ENCODE results near the gene MS4A13. TPM values are rescaled to one million over a fixed set of nuclear protein-coding genes. Genes with fewer than 3 reads are reported as not detected.

The MS4A13 gene, protein sequence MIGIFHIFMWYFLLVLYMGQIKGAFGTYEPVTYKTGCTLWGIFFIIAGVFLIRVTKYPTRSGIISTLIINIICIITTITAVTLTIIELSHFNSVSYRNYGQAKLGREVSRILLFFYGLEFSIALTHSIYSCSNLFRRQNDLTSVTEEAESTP
- total RNA-seq, result not detected
- not detected for polyA plus RNA-seq (ENCODE audit: insufficient read length in 2 of 2)
- long read RNA-seq, donor 1, result 0 reads
- long read RNA-seq, donor 2, result 0 reads
- long read RNA-seq, donor 3, result 0 reads
- long read RNA-seq, donor 4, result 0 reads

DNA sequence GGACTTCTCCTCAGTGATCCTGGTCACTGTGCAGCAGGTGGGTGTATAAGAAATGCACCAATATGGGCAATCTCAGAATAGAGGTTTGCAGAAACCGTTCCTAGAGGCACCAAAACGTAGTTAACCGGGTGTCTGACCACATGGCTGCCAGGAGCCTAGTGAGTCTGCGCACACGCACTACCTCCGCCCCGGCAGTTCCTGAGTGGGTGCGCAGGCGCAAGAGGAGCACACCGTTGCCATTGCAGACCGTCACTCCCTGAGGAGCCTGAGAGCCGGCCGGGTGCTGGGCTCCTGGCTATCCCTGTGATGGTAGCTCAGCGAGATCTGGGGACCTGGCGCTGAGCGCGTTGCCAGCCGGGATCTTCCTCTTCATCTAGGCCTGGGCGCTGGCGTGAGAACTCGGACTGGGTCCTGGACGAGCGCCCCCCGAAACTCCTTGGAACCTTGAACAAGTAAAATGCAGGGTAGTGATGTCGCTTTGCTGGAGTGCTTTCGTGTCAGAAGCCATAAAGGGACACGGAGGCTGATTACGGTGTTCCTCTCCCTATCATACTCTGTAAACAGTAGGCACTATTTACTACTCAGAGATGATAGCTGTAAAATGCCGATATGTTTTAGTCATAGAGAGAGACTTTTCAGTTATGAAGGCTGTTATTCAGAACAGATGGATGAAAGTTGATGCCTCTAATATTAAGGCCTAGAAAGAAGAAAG, at the start of gene MS4A13:
TSS of gene MS4A13 (plus strand) at position 249 of the 712 bp plus-strand sequence. CDS start 2,692 bp downstream, outside the sequence.
- Histone ChIP-seq H3K4me3 (ENCODE audit: low read depth, low read length) (no peak within 1 kb of the TSS), H3K27me3 (ENCODE audit: control insufficient read depth, insufficient read depth, low read length) (no peaks in the 10 kb centered on the region), H3K27ac (ENCODE audit: low read depth, low read length) (no peak within 1 kb of the TSS), H3K4me1 (ENCODE audit: control insufficient read depth, insufficient read depth, low read length) (no peaks in the 10 kb centered on the region), H3K36me3 (ENCODE audit: control insufficient read depth, insufficient read depth, low read length) (no peaks in the 10 kb centered on the region), H3K9me3 (ENCODE audit: control insufficient read depth, insufficient read depth, low read length) (no peaks in the 10 kb centered on the region)
- no peak for DNase-seq (ENCODE audit: low read depth in 4 of 6, low spot score in 6 of 6)
- 97% methylated on average over 21 of the region's 29 CpGs for WGBS (ENCODE audit: insufficient coverage)

DNA sequence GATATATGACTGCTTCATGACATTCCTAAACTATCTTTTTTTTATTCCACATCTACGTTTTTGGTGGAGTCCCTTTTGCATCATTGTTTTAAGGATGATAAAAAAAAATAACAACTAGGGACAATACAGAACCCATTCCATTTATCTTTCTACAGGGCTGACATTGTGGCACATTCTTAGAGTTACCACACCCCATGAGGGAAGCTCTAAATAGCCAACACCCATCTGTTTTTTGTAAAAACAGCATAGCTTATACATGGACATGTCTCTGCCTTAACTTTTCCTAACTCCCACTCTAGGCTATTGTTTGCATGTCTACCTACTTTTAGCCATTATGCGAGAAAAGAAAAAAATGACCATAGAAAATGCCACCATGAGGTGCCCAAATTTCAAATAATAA, 46.4 kb upstream of the MS4A13 start:
- no peaks in the 10 kb centered on the region for H3K4me1 ChIP-seq (ENCODE audit: control insufficient read depth, insufficient read depth, low read length)
- no peak overlapping the region for H3K4me3 ChIP-seq (ENCODE audit: low read depth, low read length)
- no peaks in the 10 kb centered on the region for H3K36me3 ChIP-seq (ENCODE audit: control insufficient read depth, insufficient read depth, low read length)
- DNase-seq (ENCODE audit: low read depth in 4 of 6, low spot score in 6 of 6), result no peak
- H3K27me3 ChIP-seq (ENCODE audit: control insufficient read depth, insufficient read depth, low read length), result no peaks in the 10 kb centered on the region
- H3K27ac ChIP-seq (ENCODE audit: low read depth, low read length), result no peak overlapping the region
- no peaks in the 10 kb centered on the region for H3K9me3 ChIP-seq (ENCODE audit: control insufficient read depth, insufficient read depth, low read length)
- no CpG with 5 or more reads among the region's 2 CpGs for WGBS (ENCODE audit: insufficient coverage)

- H3K36me3 ChIP-seq (ENCODE audit: control insufficient read depth, insufficient read depth, low read length), result no peaks in the 10 kb centered on the region
- no CpG with 5 or more reads among the region's 2 CpGs for WGBS (ENCODE audit: insufficient coverage)
- DNase-seq (ENCODE audit: low read depth in 4 of 6, low spot score in 6 of 6), result no peak
- no peak overlapping the region for H3K4me3 ChIP-seq (ENCODE audit: low read depth, low read length)
- H3K27ac ChIP-seq (ENCODE audit: low read depth, low read length), result no peak overlapping the region
- no peaks in the 10 kb centered on the region for H3K27me3 ChIP-seq (ENCODE audit: control insufficient read depth, insufficient read depth, low read length)
- H3K9me3 ChIP-seq (ENCODE audit: control insufficient read depth, insufficient read depth, low read length), result no peaks in the 10 kb centered on the region
- no peaks in the 10 kb centered on the region for H3K4me1 ChIP-seq (ENCODE audit: control insufficient read depth, insufficient read depth, low read length)
Observed at GRCh38 chr11:60469723-60470122, 45.5 kb upstream of the MS4A13 start.

- DNase-seq (ENCODE audit: low read depth in 4 of 6, low spot score in 6 of 6), result no peak
- Histone ChIP-seq H3K36me3 (ENCODE audit: control insufficient read depth, insufficient read depth, low read length) (no peaks in the 10 kb centered on the region), H3K4me3 (ENCODE audit: low read depth, low read length) (no peak overlapping the region), H3K27ac (ENCODE audit: low read depth, low read length) (no peak overlapping the region), H3K4me1 (ENCODE audit: control insufficient read depth, insufficient read depth, low read length) (no peaks in the 10 kb centered on the region), H3K9me3 (ENCODE audit: control insufficient read depth, insufficient read depth, low read length) (no peaks in the 10 kb centered on the region), H3K27me3 (ENCODE audit: control insufficient read depth, insufficient read depth, low read length) (no peaks in the 10 kb centered on the region)
- WGBS (ENCODE audit: insufficient coverage), result no CpG with 5 or more reads among the region's 6 CpGs
Observed at GRCh38 chr11:60477035-60477445, 38.2 kb upstream of the MS4A13 start.

DNA sequence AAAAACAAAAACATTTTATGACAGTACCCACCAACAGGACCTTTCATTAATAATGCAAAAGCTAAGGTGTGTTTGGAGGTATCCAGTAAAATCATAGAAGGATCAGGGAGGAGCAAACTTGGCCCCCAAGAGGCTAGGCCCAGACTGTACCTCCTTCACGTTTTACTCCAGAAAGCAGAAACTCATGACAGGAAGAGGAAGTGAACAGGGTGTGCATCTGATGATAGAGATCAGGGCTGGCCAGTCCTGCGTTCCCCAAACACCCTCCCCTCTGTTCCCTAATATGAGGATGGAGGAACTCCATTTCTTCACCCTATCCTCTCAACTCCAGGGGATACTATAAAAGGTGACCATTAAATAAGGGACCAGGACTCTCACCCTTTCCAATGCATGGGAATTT, 32.8 kb upstream of the MS4A13 start:
- DNase-seq (ENCODE audit: low read depth in 4 of 6, low spot score in 6 of 6), result no peak
- Histone ChIP-seq H3K36me3 (ENCODE audit: control insufficient read depth, insufficient read depth, low read length) (no peaks in the 10 kb centered on the region), H3K27ac (ENCODE audit: low read depth, low read length) (no peak overlapping the region), H3K4me3 (ENCODE audit: low read depth, low read length) (no peak overlapping the region), H3K9me3 (ENCODE audit: control insufficient read depth, insufficient read depth, low read length) (no peaks in the 10 kb centered on the region), H3K4me1 (ENCODE audit: control insufficient read depth, insufficient read depth, low read length) (no peaks in the 10 kb centered on the region), H3K27me3 (ENCODE audit: control insufficient read depth, insufficient read depth, low read length) (no peaks in the 10 kb centered on the region)
- no CpG with 5 or more reads among the region's 2 CpGs for WGBS (ENCODE audit: insufficient coverage)

- no peaks in the 10 kb centered on the region for H3K9me3 ChIP-seq (ENCODE audit: control insufficient read depth, insufficient read depth, low read length)
- no peaks in the 10 kb centered on the region for H3K4me1 ChIP-seq (ENCODE audit: control insufficient read depth, insufficient read depth, low read length)
- no peaks in the 10 kb centered on the region for H3K27me3 ChIP-seq (ENCODE audit: control insufficient read depth, insufficient read depth, low read length)
- no peaks in the 10 kb centered on the region for H3K36me3 ChIP-seq (ENCODE audit: control insufficient read depth, insufficient read depth, low read length)
- H3K27ac ChIP-seq (ENCODE audit: low read depth, low read length), result no peak overlapping the region
- 90% methylated on average over 3 of the region's 5 CpGs for WGBS (ENCODE audit: insufficient coverage)
- H3K4me3 ChIP-seq (ENCODE audit: low read depth, low read length), result no peak overlapping the region
- no peak for DNase-seq (ENCODE audit: low read depth in 4 of 6, low spot score in 6 of 6)
Observed at GRCh38 chr11:60485987-60486386, 29.2 kb upstream of the MS4A13 start.

GRCh38 chr11:60492488-60493009, 22.6 kb upstream of the MS4A13 start, which contains the start of gene MS4A12:
Gene MS4A12, plus strand, starts transcription at chr11:60492778. Its CDS starts 4,541 bp downstream, at chr11:60497319.
- 100% methylated on average over 1 of the region's 4 CpGs for WGBS (ENCODE audit: insufficient coverage)
- DNase-seq (ENCODE audit: low read depth in 4 of 6, low spot score in 6 of 6), result no peak
- H3K36me3 ChIP-seq (ENCODE audit: control insufficient read depth, insufficient read depth, low read length), result no peaks in the 10 kb centered on the region
- no peaks in the 10 kb centered on the region for H3K9me3 ChIP-seq (ENCODE audit: control insufficient read depth, insufficient read depth, low read length)
- no peak within 1 kb of the TSS for H3K4me3 ChIP-seq (ENCODE audit: low read depth, low read length)
- H3K27me3 ChIP-seq (ENCODE audit: control insufficient read depth, insufficient read depth, low read length), result no peaks in the 10 kb centered on the region
- H3K4me1 ChIP-seq (ENCODE audit: control insufficient read depth, insufficient read depth, low read length), result no peaks in the 10 kb centered on the region
- no peak within 1 kb of the TSS for H3K27ac ChIP-seq (ENCODE audit: low read depth, low read length)

- no peaks in the 10 kb centered on the region for H3K4me1 ChIP-seq (ENCODE audit: control insufficient read depth, insufficient read depth, low read length)
- no peaks in the 10 kb centered on the region for H3K27me3 ChIP-seq (ENCODE audit: control insufficient read depth, insufficient read depth, low read length)
- WGBS (ENCODE audit: insufficient coverage), result no CpG with 5 or more reads among the region's 2 CpGs
- no peak overlapping the region for H3K27ac ChIP-seq (ENCODE audit: low read depth, low read length)
- H3K36me3 ChIP-seq (ENCODE audit: control insufficient read depth, insufficient read depth, low read length), result no peaks in the 10 kb centered on the region
- no peak overlapping the region for H3K4me3 ChIP-seq (ENCODE audit: low read depth, low read length)
- no peak for DNase-seq (ENCODE audit: low read depth in 4 of 6, low spot score in 6 of 6)
- H3K9me3 ChIP-seq (ENCODE audit: control insufficient read depth, insufficient read depth, low read length), result no peaks in the 10 kb centered on the region
Observed at GRCh38 chr11:60493454-60493853, 21.7 kb upstream of the MS4A13 start.

DNA sequence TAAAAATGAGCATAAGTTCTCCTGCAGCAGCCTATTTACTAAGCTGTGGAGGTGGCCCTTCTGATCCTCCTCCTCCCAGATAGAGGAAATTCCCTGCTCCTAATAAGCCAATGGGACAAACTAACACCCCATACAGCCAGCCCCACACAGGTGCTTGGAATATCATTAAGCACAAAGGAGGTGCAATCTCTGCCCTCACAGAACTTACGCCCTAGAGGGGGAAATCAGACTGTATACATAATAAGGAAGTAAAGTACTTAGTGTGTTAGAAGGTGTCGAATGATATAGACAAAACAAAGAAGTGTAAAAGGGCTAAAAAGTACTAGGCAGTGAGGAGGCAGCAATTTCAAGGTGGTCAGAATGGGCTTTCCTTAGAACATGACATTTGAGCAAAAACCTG, 16.8 kb upstream of the MS4A13 start:
- no peak for DNase-seq (ENCODE audit: low read depth in 4 of 6, low spot score in 6 of 6)
- no peak overlapping the region for H3K4me3 ChIP-seq (ENCODE audit: low read depth, low read length)
- no peaks in the 10 kb centered on the region for H3K4me1 ChIP-seq (ENCODE audit: control insufficient read depth, insufficient read depth, low read length)
- no peak overlapping the region for H3K27ac ChIP-seq (ENCODE audit: low read depth, low read length)
- WGBS (ENCODE audit: insufficient coverage), result 83% methylated on average over 2 of the region's 2 CpGs
- no peaks in the 10 kb centered on the region for H3K27me3 ChIP-seq (ENCODE audit: control insufficient read depth, insufficient read depth, low read length)
- H3K9me3 ChIP-seq (ENCODE audit: control insufficient read depth, insufficient read depth, low read length), result no peaks in the 10 kb centered on the region
- H3K36me3 ChIP-seq (ENCODE audit: control insufficient read depth, insufficient read depth, low read length), result no peaks in the 10 kb centered on the region

- WGBS (ENCODE audit: insufficient coverage), result 85% methylated on average over 4 of the region's 4 CpGs
- no peaks in the 10 kb centered on the region for H3K27me3 ChIP-seq (ENCODE audit: control insufficient read depth, insufficient read depth, low read length)
- H3K4me3 ChIP-seq (ENCODE audit: low read depth, low read length), result no peak overlapping the region
- H3K27ac ChIP-seq (ENCODE audit: low read depth, low read length), result no peak overlapping the region
- H3K9me3 ChIP-seq (ENCODE audit: control insufficient read depth, insufficient read depth, low read length), result no peaks in the 10 kb centered on the region
- H3K36me3 ChIP-seq (ENCODE audit: control insufficient read depth, insufficient read depth, low read length), result no peaks in the 10 kb centered on the region
- H3K4me1 ChIP-seq (ENCODE audit: control insufficient read depth, insufficient read depth, low read length), result no peaks in the 10 kb centered on the region
- DNase-seq (ENCODE audit: low read depth in 4 of 6, low spot score in 6 of 6), result no peak
Observed at GRCh38 chr11:60498853-60499252, 16.3 kb upstream of the MS4A13 start.
